GM19328 (cell line): ENCODE measurements around the gene CD58.
"Not testable (repeated sequence)": the region's sequence is repeated elsewhere in the genome, so short reads cannot be mapped to it uniquely, and the experiment has no call there.

Experiments
- ATAC-seq: cut with Tn5 transposase; IDR thresholded peaks from one replicate; pipeline ENCODE4 v1.9.1; 2021; ENCODE audit warnings: mild to moderate bottlenecking, moderate library complexity; ENCODE audit not compliant: unreplicated experiment

The CD58 gene

DNA sequence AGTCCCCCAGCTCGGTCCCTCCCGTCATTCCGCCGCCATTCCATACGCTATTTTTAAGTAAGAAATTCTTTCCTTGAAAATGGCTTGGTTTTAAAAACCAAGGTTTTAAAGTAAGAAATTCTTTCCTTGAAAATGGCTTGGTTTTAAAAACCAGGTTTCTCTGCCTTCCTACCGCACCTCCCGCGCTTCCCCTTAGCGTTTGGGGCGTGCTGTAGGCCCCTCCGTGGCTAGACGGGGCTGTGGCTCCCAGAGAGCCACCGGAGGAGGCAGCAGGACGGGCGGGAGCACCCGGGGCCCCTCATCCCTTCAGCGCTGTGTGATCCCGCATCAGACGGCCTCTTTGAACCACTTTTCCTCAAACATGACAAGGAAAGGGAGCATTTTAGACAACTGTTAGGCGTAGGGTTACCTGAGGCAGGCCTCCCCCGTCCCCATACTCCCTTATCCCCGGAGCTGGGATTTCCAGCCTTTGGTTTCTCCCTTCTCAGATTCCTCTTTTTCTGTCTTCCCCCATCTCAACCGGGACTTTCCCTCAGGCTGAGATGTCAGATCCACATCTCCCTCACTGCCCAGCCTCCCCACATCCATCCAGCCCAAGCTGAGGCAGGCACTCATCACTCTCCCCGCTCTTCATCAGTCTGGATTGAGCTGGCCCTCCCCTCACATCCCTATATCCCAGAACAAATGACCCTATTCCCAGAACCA is 541 bp upstream of the CD58 start:
- ATAC-seq = no peak

DNA sequence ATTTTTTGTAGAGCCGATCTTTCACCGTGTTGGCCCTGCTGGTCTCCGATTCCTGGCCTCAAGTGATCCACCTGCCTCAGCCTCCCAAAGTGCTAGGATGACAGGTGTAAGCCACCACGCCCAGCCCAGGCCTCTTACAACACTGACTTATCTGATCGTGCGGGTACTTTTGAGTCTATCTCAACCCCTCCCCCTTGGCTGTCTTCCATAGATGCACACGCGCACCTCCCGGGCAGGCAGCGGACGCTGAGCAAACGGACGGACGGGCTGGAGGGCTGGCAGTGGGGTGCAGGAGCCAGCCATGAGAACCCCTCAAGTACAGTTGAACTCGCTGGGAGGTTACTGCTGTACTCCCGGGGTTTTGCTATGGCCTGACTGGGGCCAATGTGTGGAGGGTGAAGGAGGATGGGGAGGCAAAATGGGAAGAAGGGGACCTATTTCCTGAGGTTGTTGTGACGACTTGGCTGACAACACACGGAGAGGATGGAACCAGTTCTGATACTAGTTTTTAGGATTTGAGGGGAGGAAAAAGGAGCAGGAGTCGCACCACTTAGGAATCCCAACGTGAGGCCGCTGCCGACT is 959 bp downstream of the CD58 start:
- no peak for ATAC-seq

DNA sequence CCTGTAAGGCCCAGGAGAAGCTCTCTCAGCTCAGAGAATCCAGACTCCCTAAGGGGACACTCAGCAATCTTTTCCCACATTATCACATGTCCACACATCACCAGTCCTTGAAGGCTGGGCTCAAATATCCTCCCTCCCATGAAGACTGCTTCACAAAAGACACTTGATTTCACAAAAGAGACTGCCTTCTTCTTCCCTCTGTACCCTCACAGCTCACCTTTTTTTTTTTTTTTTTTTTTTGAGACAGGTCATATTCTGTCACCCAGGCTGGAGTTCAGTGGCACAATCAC is 1.5 kb downstream of the CD58 start:
- no peak for ATAC-seq

DNA sequence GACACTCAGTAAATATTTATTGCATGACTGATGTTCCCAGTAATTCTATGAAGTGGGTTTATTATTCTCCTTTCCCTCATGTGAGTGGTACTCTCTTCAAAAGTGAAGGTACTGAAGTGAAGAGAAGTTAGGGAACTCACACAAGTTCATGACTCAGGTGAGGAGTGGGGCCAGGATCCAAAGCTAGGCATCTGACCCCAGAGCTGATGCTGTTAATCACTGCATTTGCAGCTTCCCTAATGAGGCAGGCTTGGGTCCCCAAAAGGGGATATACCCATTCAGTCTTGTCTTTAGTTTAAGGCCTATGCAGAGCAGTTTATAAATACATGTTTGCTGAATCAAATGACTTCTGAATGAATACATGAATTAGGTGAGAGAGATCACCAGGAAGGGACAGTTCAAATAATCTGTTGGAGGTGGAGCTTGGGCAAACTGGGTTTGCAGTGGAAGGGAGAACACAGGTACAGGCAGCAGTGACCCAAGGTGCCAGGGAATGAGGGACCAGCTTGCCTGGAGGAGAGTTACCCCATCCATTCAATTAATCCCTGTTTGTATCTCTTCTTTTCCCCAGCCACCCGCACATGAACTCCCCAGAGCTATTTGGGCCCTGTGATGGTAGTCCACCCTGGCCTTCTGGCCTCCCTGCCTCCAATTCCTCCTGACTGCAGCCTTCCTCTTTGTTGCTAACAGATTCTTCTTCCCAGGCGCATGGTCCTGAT is 2.0 kb downstream of the CD58 start:
- no peak for ATAC-seq

DNA sequence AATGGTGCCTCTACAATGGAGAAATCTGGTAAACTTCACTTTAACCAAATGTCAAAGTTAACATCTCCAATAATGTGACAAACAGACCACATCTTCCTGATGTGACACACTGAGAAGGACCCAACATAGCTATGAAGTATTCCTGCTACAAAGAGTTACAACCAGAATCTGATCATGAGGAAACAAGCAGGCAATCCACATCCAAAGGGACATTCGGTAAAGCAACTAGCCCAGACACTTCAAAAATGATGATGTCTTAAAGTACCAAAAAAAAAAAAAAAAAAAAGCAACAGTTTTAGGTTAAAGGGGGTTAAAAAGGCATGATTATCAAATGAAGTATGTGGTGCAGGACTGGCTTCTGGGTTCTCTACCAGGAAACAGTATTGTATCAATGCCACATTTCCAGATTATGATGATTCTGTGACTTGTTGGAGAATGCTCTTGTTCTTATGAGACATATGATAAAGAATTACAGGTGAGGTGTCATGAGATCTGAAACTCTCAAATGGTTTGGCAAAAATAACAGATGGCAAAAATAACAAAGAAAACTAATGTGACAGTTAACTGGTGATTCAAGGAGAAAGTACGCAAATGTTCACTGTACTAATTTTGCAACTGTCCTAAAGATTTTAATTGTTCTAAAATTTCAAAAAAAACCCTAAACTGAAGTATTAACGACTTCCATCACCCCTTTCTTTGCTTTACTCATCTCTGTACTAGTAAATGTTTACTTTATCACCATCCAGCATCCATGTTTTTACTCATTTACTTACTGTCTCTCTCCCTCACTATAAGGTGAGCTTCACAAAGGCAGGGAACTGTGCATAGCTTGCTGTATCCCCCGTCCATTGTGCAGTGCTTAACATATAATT is 2.8 kb downstream of the CD58 start:
- ATAC-seq = no peak

DNA sequence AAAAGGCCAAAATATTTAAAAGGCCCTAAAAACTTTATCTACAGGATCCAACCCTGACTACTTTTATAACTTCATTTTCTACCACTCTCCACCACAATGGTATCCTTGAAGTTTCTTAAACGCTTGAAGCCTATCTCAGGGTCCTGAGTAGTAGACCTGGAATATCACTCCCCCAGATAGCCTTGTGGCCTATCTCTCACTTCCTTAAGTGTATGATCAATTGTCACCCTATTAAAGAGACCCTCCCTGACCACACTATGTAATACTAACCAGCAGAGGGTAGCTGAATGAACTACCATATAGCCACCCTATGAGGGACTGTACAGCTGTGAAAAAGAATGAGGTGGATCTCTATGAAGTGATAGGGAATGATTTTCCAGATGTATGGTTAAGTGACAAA is 5.6 kb downstream of the CD58 start:
- no peak for ATAC-seq

DNA sequence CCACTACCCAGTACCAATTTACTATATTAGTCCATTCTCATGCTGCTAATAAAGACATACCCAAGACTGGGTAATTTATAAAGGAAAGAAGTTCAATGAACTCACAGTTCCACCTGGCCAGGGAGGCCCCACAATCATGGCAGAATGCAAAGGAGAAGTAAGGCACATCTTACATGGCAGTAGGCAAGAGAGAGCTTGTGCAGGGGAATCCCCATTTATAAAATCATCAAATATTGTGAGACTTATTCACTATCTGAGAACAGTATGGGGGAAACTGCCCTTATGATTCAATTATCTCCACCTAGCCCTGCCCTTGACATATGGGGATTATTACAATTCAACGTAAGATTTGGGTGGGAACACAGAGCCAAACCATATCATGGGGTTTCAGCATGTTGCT is 6.4 kb downstream of the CD58 start:
- no peak for ATAC-seq

DNA sequence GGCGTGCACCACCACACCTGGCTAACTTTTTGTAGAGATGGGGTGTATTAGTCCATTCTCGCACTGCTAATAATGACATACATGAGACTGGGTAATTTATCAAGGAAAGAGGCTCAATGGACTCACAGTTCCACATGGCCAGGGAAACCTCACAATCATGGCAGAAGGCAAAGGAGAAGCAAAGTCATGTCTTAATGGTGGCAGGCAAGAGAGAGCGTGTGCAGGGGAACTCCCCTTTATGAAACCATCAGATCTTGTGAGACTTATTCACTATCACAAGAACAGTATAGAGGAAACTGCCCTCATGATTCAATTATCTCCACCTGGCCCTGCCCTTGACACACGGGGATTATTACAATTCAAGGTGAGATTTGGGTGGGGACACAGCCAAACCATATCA is 8.4 kb downstream of the CD58 start:
- ATAC-seq = not testable (repeated sequence)

DNA sequence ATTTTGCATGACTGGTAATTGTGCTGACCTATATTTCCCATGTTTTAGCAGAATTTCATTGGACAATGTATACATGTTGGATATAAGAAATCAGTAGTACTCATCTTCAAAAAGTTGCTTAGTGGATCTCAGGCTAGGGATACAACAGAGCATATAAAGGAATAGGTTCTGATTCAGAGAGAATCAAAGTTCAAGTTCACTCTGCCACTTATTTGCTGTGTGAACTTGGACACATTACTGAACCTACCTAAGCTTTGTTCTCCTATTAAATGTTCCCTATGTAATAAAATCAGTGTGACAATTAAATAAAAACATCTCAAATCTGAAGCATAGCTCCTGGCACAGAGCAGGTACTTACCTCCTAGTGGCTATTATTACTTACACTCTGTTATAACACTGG is 9.3 kb downstream of the CD58 start:
- ATAC-seq = no peak

DNA sequence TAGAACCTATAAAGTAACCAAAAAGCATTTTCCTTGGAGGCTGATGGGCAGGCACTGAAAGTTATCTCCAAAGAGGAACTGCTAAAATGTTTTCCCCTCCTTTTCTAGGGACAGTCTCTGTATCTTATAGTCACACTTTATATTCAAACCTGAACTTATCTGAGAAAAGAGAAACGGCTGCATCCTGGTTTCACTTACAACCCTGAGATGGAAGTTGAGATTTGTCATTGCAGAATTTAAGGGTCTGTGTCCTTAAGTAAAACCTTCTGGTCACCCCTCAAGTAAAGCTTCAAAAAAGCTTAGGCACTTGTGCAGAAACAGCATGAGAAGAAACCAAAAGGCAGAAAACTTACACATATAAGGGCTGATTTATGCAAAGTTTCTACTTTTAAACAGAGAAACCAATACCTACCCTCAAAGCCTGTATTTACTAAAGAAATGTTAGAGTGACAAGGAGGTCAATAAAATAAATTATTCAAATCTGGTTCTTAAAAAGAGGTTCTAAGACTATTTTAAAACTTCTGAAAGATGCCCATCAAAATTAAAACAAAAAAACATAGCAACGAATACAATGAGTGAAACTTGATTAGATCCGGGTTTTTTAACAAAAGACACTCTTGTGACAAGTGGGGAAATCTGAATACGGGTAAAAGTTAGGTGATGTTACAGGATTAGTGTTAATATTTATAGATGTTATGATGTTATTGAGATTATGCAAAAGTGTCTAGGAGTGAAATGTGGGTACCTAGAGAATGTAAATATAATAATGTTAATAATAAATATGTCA is 9.9 kb downstream of the CD58 start:
- no peak for ATAC-seq

DNA sequence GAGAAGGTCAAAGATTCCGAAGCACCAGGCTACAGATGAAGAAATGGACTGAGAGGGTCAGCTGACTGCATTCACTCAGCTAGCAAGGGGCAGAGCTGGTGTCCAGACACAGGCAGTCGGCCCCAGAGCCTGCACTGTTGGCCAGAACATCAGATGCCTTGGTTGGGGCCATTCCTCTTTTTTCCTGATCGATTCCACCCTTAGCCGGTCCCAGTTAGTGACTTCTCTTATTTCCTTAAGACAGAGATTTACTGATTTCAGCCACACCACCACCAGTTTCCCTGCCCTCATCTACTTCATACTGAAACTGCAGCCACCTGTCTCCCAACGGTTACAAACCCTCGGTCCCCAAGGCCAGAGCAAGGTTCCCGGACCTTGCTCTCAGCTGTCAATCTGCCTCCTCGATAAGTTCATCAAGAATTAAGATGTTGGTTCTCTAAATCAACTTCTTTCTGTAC is 11.5 kb downstream of the CD58 start:
- no peak for ATAC-seq

DNA sequence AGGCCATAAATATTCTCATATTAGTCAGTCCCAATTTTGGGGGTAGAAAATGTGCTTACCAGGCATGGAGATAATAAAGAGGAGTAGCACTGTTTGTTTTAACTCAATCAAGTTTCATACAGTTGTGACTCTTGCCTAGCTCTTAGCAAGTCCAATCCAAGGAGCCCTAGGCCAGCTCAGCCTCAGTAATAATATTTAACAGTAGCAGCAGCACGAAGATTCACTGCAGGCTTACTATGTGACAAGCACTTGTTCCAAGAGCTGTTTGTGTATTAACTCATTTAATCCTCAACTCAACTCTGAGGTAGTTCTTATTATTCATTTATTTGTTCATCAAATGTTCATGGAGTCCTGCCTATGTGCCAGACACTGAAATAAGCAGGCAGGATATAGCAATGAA is 12.3 kb downstream of the CD58 start:
- no peak for ATAC-seq

DNA sequence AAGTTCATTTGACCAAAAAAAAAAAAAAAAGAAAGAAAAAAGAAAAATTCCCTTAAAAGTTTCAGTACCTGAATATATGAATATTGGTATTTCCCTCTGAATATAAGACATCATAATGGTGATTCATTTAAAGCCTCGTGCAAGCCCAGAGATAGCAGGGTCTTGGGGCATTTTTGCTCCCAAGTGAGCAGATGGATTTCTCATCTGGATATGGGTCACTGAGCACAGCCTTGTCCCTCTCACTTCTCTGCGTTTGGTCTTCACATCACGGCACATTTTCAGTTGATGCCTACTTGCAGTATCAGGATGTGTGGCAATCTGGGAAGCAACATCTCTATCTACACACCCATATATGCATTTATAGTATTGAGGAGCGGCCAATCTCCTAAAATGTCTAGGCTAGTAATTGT is 12.7 kb downstream of the CD58 start:
- ATAC-seq = no peak

DNA sequence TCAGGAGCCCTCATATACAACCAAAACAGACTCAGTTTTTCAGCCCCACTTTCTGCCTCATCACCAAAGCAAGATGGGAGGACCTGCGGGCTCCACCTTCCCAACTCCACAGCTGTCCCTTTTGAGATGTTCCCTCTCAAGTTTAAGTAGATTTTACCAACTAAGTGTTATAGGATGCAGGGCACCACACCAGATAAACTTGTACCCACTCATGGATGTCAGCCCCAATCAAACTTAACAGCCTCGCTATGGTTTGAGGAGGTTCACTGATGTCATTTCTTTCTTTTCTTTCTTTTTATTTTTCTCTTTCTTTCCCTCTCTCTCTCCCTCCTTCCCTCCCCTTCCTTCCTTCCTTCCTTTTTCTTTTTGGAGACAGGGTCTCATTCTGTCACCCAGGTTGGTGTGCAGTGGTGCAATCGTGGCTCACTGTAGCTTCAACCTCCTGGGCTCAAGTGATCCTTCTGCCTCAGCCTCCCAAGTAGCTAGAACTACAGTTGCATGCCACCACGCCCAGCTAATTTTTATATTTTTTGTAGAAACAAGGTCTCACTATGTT is 13.4 kb downstream of the CD58 start:
- ATAC-seq = no peak

DNA sequence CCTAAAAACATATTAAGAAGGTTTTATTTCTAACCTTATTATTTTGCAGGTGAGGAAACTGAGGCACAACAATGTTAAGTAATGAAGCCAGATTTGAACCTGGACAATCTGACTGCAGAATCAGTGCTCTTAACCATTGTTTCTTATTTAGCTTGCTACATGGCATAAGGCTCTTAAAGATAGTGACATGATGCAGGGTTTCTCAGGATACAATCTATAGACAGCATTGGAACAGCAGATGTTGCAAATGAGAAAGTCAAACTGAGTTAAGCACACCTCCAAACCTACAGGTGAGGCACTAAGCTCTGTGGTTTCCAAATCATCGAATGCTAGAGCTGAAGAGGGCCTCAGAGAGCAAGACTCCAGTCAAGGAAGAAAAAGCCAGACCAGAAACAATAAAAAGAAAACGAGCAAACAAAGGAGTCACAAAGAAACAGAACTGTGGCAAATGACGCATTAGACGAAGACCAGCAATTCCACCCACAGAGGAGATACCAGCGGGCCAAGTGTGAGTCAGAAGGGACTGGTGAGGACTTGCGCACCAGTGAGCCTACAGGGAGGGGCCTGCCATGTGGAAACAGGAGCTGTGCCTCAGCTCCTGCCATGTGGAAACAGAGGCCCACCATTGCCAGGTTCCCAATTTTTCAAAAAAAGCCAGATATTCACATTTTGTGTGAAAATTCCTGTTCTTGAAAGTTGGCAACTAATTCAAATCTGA is 14.4 kb downstream of the CD58 start:
- ATAC-seq = peak; percentile 57

DNA sequence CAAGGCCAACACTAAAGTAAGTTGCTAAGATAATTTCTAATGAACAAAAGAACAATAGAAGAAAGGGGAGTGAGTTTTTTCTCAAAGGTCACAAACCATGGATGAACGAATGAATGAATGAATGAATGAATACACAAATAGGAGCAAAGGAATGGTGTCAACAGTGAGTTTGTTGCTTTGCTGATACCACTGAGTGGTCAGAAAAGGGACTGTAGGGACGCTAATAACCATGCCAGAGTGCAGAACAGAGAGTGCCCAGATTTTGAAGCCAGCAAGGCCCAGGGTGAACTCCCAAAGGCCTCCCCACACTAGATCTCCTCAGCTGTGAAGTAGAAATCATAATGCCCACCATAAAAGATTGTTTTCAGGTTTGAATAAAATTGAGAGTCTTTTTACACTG is 15.9 kb downstream of the CD58 start:
- no peak for ATAC-seq

DNA sequence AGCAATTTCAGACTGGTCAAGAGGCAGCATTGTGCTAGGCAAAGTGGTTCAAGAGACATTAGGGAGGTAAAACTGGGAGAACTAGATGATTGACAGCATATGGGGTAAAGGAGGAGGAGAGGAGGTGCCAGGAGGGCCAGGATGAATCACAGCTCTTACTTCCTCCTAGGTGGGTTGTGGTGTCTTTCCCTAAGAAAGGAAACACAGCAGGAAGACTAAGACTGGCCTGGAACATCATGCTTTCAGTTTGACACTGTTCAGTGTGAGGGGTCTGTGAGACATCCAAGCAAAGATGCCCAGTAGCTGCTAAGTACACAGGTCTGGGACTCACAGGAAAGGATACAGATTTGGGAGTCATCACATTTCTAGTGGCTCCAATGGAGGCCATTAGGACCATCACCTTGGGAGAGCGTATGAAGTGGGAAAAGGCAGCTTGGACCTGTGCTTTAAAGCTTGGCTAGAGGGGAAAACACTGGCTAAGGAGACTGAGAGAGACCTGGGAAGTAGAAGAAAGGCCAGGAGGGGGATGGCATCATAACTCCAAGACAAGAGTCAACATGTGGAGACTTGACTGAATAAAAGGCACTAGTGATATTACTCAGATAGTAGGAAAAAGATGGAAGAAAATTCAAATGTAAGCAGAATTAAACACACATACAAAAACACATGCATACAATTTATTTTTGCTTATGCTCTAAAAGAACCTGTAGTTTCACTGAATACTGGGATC is 17.3 kb downstream of the CD58 start:
- no peak for ATAC-seq

DNA sequence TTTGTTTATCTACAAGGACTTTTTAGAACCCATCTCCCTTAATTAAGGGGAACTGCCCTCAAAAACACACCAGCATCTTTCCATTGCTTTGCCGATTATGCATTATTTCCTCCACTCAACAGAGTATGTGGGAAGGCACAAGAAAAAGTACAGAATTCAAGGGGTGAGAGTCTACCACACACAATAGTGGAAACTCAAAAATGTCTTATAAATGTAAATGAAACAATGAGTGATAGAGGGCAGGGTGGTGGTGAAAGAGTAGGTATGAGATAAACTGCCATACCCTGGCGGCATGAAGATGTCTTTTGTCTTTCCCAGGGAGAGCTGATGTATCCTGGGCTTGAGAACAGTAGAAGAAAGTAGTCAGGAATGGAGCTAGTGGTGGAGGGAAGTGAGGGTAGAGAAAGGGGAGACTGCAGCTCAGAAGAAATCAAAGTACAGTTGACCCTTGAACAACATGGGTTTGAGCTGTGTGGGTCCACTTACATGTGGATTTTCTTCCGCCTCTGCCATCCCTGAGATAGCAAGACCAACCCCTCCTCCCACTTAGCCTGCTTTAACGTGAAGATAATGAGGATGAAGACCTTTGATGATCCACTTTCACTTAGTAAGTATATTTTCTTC is 24.4 kb downstream of the CD58 start:
- ATAC-seq = no peak

DNA sequence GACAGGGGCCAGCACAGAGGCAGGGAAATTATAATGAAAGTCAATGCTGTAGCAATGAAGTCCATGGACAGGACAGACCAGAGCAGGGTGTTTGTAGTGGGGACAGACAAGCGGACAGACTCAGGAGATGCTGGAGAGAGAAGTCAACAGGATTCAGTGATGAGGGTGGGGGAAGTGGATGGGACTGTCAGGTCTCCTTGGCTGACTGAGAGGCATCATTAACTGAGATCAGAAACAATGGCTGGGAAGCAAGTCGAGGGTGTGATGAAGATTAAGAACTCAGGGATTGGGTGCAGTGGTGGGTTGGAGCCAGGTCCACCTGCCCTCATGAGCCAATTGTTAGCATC is 25.5 kb downstream of the CD58 start:
- ATAC-seq = no peak
